Lower leg skin (tissue), 4 donors: ENCODE data around the gene CEP250. TPM values are rescaled to one million over a fixed set of nuclear protein-coding genes. Genes with fewer than 3 reads are reported as not detected.

ENCODE experiments used
- DNase-seq, 2 donors: peaks; one replicate each; pipeline ENCODE4 v3.0.0-alpha.2; 2019; ENCODE audit warnings: low spot score in 2 of 2
- H3K4me3 ChIP-seq: fragments of 200-600 bp; sonication (generic); 2 replicates; pipeline ENCODE4 v1.5.1; 2017; ENCODE audit warnings: mild to moderate bottlenecking, low read depth; ENCODE audit not compliant: poor library complexity, severe bottlenecking
- CTCF ChIP-seq, 3 donors: fragments of 450-650 bp; IDR thresholded peaks; one replicate each; pipeline ENCODE4 v1.5.1; 2016; ENCODE audit warnings: antibody characterized with exemption in 3 of 3, mild to moderate bottlenecking in 3 of 3, moderate library complexity in 2 of 3
- POLR2A ChIP-seq, 2 donors: fragments of 450-650 bp; IDR thresholded peaks; one replicate each; pipeline ENCODE4 v1.6.1; 2016 to 2017; ENCODE audit warnings: antibody characterized with exemption in 2 of 2, mild to moderate bottlenecking in 1 of 2, moderate library complexity in 1 of 2
- WGBS, 2 donors: methylation state at CpG; one replicate each; pipeline ENCODE4 v1.1.5; 2018; 5-methylcytosine and 5-hydroxymethylcytosine counted together
- intact Hi-C: fragments of 100-400 bp; cut with DNase I; formaldehyde crosslinking; loops from one replicate; pipeline ENCODE4 v1.15.0; 2023; ENCODE audit warnings: low total_unique reads
- total RNA-seq, 4 donors: library from RNA; depleted of rRNA; stranded (reverse); fragments of >200 nt; gene quantifications; one replicate each; pipeline ENCODE4 v1.1.0, GENCODE V29; 2016

CEP250 gene
- total RNA-seq, 4 donors from 2014 or later = 17.9 to 49.5 (median 28.9) TPM

GRCh38 chr20:35518955-35519354 lies 63.6 kb downstream of the CEP250 start:
- TF ChIP-seq POLR2A (IDR thresholded peaks at IDR 0.05) = no peak
- no peak for TF ChIP-seq CTCF (IDR thresholded peaks at IDR 0.05)
- H3K4me3 ChIP-seq = no peak overlapping the region
- intact Hi-C loops = no loop called here
- no peak for DNase-seq
- WGBS, 2 donors = 83 to 89% methylated on average over 9 of the region's 9 CpGs

GRCh38 chr20:35523298-35523888 lies 68.0 kb downstream of the CEP250 start:
- TF ChIP-seq CTCF (IDR thresholded peaks at IDR 0.05) = no peak
- no peak for TF ChIP-seq POLR2A (IDR thresholded peaks at IDR 0.05)
- intact Hi-C loops = no loop called here
- no peak for DNase-seq
- H3K4me3 ChIP-seq = no peak overlapping the region
- WGBS, 2 donors = 73 to 77% methylated on average over 6 of the region's 6 CpGs

DNA sequence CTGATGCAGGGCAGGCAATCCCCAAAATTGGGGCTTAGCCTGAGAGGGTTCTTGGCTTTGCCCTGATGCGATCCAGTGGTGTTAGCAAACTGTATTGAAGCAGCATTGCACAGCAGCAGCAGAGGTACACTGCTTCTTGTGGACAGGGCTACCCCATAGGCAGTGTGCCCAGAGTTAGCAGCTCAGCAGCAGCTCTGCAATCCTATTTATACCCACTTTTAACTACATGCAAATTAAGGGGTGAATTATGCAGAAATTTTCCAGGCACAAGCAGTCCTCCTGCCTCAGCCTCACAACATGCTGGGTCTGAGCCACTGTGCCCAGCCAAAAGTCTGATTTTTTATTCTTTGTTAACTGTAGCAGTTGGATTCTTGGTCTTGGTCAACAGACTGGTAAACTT lies 70.2 kb downstream of the CEP250 start:
- intact Hi-C loops = no loop called here
- 92 to 100% methylated on average over 1 of the region's 1 CpG for WGBS, 2 donors
- H3K4me3 ChIP-seq = no peak overlapping the region
- TF ChIP-seq POLR2A (IDR thresholded peaks at IDR 0.05) = no peak
- no peak for TF ChIP-seq CTCF (IDR thresholded peaks at IDR 0.05)
- DNase-seq = no peak

DNA sequence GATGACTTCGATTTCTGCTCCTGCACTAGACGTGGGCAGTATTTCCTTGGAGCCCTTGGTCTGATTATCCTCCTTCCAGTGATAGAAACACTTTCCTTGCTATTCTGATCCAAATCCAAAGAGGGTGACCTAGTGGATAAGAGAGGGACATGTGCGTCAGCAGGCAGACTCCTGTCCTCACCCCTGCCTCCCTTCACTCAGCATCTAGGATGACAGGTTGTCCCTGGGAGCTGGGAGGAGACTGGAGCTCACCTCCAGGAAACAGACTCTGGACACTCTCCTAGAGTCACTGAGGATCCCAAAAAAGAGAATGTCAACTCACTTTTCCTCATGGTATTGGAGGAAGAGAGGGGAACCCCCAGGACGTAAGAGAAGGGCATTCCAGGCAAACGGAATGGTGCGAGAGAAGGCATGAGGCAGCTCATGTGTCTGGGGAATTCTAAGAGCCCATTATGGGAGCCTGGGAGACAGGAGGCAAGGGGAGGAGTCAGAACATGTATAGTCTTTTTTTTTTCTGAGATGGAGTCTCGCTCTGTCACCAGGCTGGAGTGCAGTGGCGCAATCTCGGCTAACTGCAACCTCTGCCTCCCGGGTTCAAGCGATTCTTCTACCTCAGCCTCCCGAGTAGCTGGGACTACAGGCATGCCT lies 71.8 kb downstream of the CEP250 start:
- WGBS, 2 donors = 81 to 85% methylated on average over 12 of the region's 12 CpGs
- intact Hi-C loops = no loop called here
- no peak for DNase-seq

GRCh38 chr20:35529552-35529951 lies 74.2 kb downstream of the CEP250 start, which contains the start of gene C20orf173:
Gene C20orf173 (minus strand): TSS chr20:35529652. CDS start chr20:35529373, 279 bp downstream.
- 91 to 97% methylated on average over 2 of the region's 2 CpGs for WGBS, 2 donors
- TF ChIP-seq CTCF (IDR thresholded peaks at IDR 0.05) (no peak), POLR2A (IDR thresholded peaks at IDR 0.05) (no peak)
- no peak for DNase-seq
- no peak within 1 kb of the TSS for H3K4me3 ChIP-seq
- intact Hi-C loops = no loop called here

More for the DNA sequence above, 71.8 kb downstream of the CEP250 start:
- TF ChIP-seq POLR2A (IDR thresholded peaks at IDR 0.05) = no peak
- no peak for TF ChIP-seq CTCF (IDR thresholded peaks at IDR 0.05)
- no peak overlapping the region for H3K4me3 ChIP-seq
